ENCODE measurements around the gene RPGR.

RPGR gene

DNA sequence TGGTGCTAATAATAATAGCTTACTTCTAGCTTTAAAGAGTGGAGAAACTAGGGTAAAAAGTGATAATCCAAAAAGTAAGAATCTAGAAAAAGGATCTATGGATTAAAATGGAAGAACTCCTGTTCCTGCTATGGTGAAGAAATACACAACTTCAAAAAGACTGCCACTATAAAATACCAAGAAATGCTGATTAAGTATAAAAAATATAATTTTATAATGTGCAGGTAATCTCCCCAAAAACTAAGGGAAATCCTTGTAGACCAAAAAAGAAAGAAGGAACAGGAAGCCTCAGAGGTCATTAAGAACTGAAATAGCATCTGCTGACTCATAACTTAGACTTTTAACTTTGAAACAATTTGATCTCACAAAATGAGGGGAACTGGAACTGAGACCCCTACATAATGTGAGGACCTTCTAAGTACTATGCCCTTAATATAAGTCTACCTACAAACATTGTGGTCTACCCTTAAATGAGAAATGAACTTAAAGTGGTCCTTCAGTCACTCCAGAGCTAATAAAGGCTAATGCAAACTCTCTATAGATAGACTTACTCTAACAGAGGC lies 56.1 kb downstream of the RPGR start:
- Mint-ChIP-seq H3K36me3 (ENCODE audit: low read depth) (peaks cover 9% of the 10 kb centered on the region), H3K9me3 (peaks cover 8% of the 10 kb centered on the region), H3K4me1 (ENCODE audit: low read depth) (peaks cover 17% of the 10 kb centered on the region), H3K27ac (no peak overlapping the region), H3K4me3 (no peak overlapping the region), H3K27me3 (no peaks in the 10 kb centered on the region)
- intact Hi-C loops (cut with micrococcal nuclease), result no loop called here

GRCh38 chrX:38268011-38268410 lies 59.3 kb downstream of the RPGR start:
- Mint-ChIP-seq H3K9me3 (peaks cover 8% of the 10 kb centered on the region), H3K27me3 (no peaks in the 10 kb centered on the region), H3K4me1 (ENCODE audit: low read depth) (peaks cover 7% of the 10 kb centered on the region), H3K4me3 (no peak overlapping the region), H3K27ac (no peak overlapping the region), H3K36me3 (ENCODE audit: low read depth) (peaks cover 9% of the 10 kb centered on the region)
- intact Hi-C loops (cut with micrococcal nuclease), result loop anchor here (10.0 kb wide), 1 partner anchor 57 kb away; the partner anchor contains the start of gene RPGR

- Mint-ChIP-seq H3K4me1 (ENCODE audit: low read depth) (no peaks in the 10 kb centered on the region), H3K27me3 (no peaks in the 10 kb centered on the region), H3K9me3 (peaks cover 3% of the 10 kb centered on the region), H3K4me3 (no peak overlapping the region), H3K36me3 (ENCODE audit: low read depth) (no peaks in the 10 kb centered on the region), H3K27ac (no peak overlapping the region)
- intact Hi-C loops (cut with micrococcal nuclease), result loop anchor here (10.0 kb wide), 1 partner anchor 62 kb away; the partner anchor contains the start of gene RPGR
Measured at GRCh38 chrX:38262715-38263620, 64.3 kb downstream of the RPGR start.

GRCh38 chrX:38260231-38260630 lies 67.1 kb downstream of the RPGR start:
- Mint-ChIP-seq H3K9me3 (no peaks in the 10 kb centered on the region), H3K36me3 (ENCODE audit: low read depth) (no peaks in the 10 kb centered on the region), H3K4me3 (no peak overlapping the region), H3K27ac (no peak overlapping the region), H3K4me1 (ENCODE audit: low read depth) (no peaks in the 10 kb centered on the region), H3K27me3 (no peaks in the 10 kb centered on the region)
- intact Hi-C loops (cut with micrococcal nuclease), result loop anchor here (10.0 kb wide), 1 partner anchor 65 kb away; the partner anchor contains the start of gene RPGR

- Mint-ChIP-seq H3K4me3 (no peak overlapping the region), H3K9me3 (no peaks in the 10 kb centered on the region)
Measured at GRCh38 chrX:38256019-38256418, 71.3 kb downstream of the RPGR start.

GRCh38 chrX:38249965-38250364 lies 77.3 kb downstream of the RPGR start:
- H3K9me3 Mint-ChIP-seq, result no peaks in the 10 kb centered on the region
- H3K27ac Mint-ChIP-seq, result no peak overlapping the region
- H3K4me1 Mint-ChIP-seq (ENCODE audit: low read depth), result no peaks in the 10 kb centered on the region
- no peaks in the 10 kb centered on the region for H3K36me3 Mint-ChIP-seq (ENCODE audit: low read depth)
- no peak overlapping the region for H3K4me3 Mint-ChIP-seq
- H3K27me3 Mint-ChIP-seq, result no peaks in the 10 kb centered on the region
- intact Hi-C loops (cut with micrococcal nuclease), result no loop called here

More at GRCh38 chrX:38256019-38256418, 71.3 kb downstream of the RPGR start:
- Mint-ChIP-seq H3K36me3 (ENCODE audit: low read depth) (no peaks in the 10 kb centered on the region), H3K4me1 (ENCODE audit: low read depth) (no peaks in the 10 kb centered on the region), H3K27me3 (no peaks in the 10 kb centered on the region), H3K27ac (no peak overlapping the region)
- intact Hi-C loops (cut with micrococcal nuclease), result no loop called here

DNA sequence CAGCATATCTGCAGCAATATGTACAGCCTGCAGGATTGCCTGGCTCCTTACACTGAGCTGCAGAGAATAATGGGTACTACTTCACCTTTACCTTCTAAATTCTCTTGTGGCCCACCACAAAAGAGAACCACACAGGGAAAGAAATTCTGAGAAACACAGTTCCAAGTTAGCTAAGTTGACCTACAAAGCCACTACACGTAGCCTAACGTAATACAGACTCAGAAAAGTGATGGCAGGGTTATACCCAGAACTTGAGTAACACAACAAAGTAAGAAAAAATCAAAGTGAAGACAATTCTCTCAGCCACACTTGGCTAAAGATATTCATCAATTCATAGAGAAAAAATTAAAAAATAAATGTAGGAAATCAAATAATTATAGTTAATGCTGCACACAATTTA lies 80.3 kb downstream of the RPGR start:
- Mint-ChIP-seq H3K4me3 (no peak overlapping the region), H3K27ac (no peak overlapping the region), H3K36me3 (ENCODE audit: low read depth) (no peaks in the 10 kb centered on the region), H3K9me3 (no peaks in the 10 kb centered on the region), H3K4me1 (ENCODE audit: low read depth) (no peaks in the 10 kb centered on the region), H3K27me3 (no peaks in the 10 kb centered on the region)
- intact Hi-C loops (cut with micrococcal nuclease), result no loop called here

- Mint-ChIP-seq H3K4me1 (ENCODE audit: low read depth) (no peaks in the 10 kb centered on the region), H3K27me3 (no peaks in the 10 kb centered on the region), H3K9me3 (no peaks in the 10 kb centered on the region), H3K4me3 (no peak overlapping the region), H3K27ac (no peak overlapping the region), H3K36me3 (ENCODE audit: low read depth) (no peaks in the 10 kb centered on the region)
- intact Hi-C loops (cut with micrococcal nuclease), result no loop called here
Measured at GRCh38 chrX:38240541-38240940, 86.8 kb downstream of the RPGR start.

DNA sequence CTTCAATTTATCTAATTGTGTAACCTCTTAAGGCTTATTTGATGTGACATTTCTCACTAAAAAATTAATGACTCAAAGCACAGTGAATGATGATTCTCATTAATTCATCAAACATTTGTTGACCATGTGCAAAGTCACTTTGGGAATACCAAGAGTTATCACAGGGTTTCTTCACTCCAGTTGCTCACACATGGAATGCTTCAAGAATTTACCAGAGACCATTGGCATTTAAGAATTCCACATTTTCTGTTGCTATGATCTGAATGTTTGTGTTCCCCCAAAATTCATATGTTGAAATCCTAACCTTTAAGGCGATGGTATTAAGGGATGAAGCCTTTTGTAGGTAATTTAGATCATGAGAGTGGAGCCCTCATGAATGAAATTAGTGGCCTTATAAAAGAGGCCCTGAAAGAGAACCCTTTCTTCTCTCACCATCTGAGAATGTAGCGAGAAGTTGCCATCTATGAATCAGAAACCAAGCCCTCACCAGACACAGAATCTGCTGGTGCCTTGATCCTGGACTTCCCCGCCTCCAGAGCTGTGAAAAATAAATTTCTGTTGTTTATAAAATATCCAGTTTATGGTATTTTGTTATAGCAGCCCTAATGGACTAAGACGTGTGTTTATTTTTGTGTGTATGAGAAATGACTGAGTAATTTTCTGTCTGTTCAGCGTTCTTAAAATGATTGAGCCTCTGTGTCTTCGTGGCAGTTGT lies 90.3 kb downstream of the RPGR start:
- H3K36me3 Mint-ChIP-seq (ENCODE audit: low read depth), result no peaks in the 10 kb centered on the region
- H3K9me3 Mint-ChIP-seq, result no peaks in the 10 kb centered on the region
- H3K27ac Mint-ChIP-seq, result no peak overlapping the region
- intact Hi-C loops (cut with micrococcal nuclease), result no loop called here
- no peak overlapping the region for H3K4me3 Mint-ChIP-seq
- no peaks in the 10 kb centered on the region for H3K27me3 Mint-ChIP-seq
- H3K4me1 Mint-ChIP-seq (ENCODE audit: low read depth), result no peaks in the 10 kb centered on the region

GRCh38 chrX:38233891-38234667 lies 93.2 kb downstream of the RPGR start:
- Mint-ChIP-seq H3K27ac (no peak overlapping the region), H3K4me3 (no peak overlapping the region), H3K27me3 (no peaks in the 10 kb centered on the region), H3K36me3 (ENCODE audit: low read depth) (no peaks in the 10 kb centered on the region), H3K9me3 (no peaks in the 10 kb centered on the region), H3K4me1 (ENCODE audit: low read depth) (no peaks in the 10 kb centered on the region)
- intact Hi-C loops (cut with micrococcal nuclease), result no loop called here

- Mint-ChIP-seq H3K36me3 (ENCODE audit: low read depth) (no peaks in the 10 kb centered on the region), H3K27me3 (no peaks in the 10 kb centered on the region), H3K4me3 (no peak overlapping the region), H3K27ac (no peak overlapping the region), H3K4me1 (ENCODE audit: low read depth) (no peaks in the 10 kb centered on the region), H3K9me3 (no peaks in the 10 kb centered on the region)
- intact Hi-C loops (cut with micrococcal nuclease), result no loop called here
Measured at GRCh38 chrX:38232079-38232686, 95.1 kb downstream of the RPGR start.

GRCh38 chrX:38225093-38225492 lies 102.2 kb downstream of the RPGR start:
- Mint-ChIP-seq H3K27ac (no peak overlapping the region), H3K9me3 (no peaks in the 10 kb centered on the region), H3K4me3 (no peak overlapping the region), H3K4me1 (ENCODE audit: low read depth) (peaks cover 6% of the 10 kb centered on the region), H3K36me3 (ENCODE audit: low read depth) (no peaks in the 10 kb centered on the region), H3K27me3 (peaks cover 29% of the 10 kb centered on the region)
- intact Hi-C loops (cut with micrococcal nuclease), result no loop called here

GRCh38 chrX:38224160-38224559 lies 103.1 kb downstream of the RPGR start:
- H3K27ac Mint-ChIP-seq, result no peak overlapping the region
- intact Hi-C loops (cut with micrococcal nuclease), result no loop called here
- no peaks in the 10 kb centered on the region for H3K9me3 Mint-ChIP-seq
- no peaks in the 10 kb centered on the region for H3K36me3 Mint-ChIP-seq (ENCODE audit: low read depth)
- no peak overlapping the region for H3K4me3 Mint-ChIP-seq
- H3K4me1 Mint-ChIP-seq (ENCODE audit: low read depth), result peaks cover 6% of the 10 kb centered on the region
- peaks cover 36% of the 10 kb centered on the region for H3K27me3 Mint-ChIP-seq
